ENCODE data around the gene NRBF2.

GRCh38 chr10:63084690-63085382 lies 48.3 kb upstream of the NRBF2 start:
- TF ChIP-seq GATA2 (IDR thresholded peaks at IDR 0.05; ENCODE audit: low read depth, low read length) (no peak), GATA3 (IDR thresholded peaks at IDR 0.05; ENCODE audit: low read depth, low read length) (no peak)

Measured in SH-SY5Y (cell line).